ENCODE data around the gene PPM1H. TPM values are rescaled to one million over a fixed set of nuclear protein-coding genes. Genes with fewer than 3 reads are reported as not detected.

PPM1H gene
- total and polyA plus RNA-seq, 2 of the 8 experiments (the other 6 are each of a cell fraction or from before 2014, with no cell fraction given): 16.4 to 36.1 TPM

GRCh38 chr12:62903151-62903550, 31.8 kb downstream of the PPM1H start:
- Histone ChIP-seq H3K36me3 (ENCODE audit: control insufficient read depth in 2 of 4, insufficient read depth in 4 of 4, low read length in 3 of 4) (no peaks in the 10 kb centered on the region), H3K27me3 (replicated peaks in 1 of 4; ENCODE audit: control insufficient read depth in 3 of 4, extremely low read depth in 1 of 4, insufficient read depth in 3 of 4, low read length in 3 of 4) (no peaks in the 10 kb centered on the region), H2BK120ac (replicated peaks; ENCODE audit: low read depth, low read length) (no peak overlapping the region), H2BK15ac (ENCODE audit: low read length) (no peak overlapping the region), H3K4me3 (ENCODE audit: extremely low read depth in 1 of 4, insufficient read depth in 2 of 4, low read depth in 3 of 4, low read length in 4 of 4) (no peak overlapping the region), H2AK5ac (ENCODE audit: low read depth, low read length) (no peak overlapping the region), H2BK12ac (ENCODE audit: low read depth, low read length) (no peak overlapping the region), H4K8ac (ENCODE audit: extremely low read depth, insufficient read depth, low read length) (no peak overlapping the region), H3K79me2 (ENCODE audit: control insufficient read depth in 1 of 2, insufficient read depth in 2 of 2, low read length in 2 of 2) (peaks cover 0 to 20% of the 10 kb centered on the region in 2 experiments; a peak in 2 of 4 replicates), H3K79me1 (ENCODE audit: low read depth, low read length) (peaks cover 2% of the 10 kb centered on the region; the same call in 1 of the 2 replicates), H3K4me2 (ENCODE audit: insufficient read depth in 1 of 2, low read depth in 2 of 2, low read length in 2 of 2) (no peak overlapping the region), H3K27ac (ENCODE audit: low read depth, low read length) (no peak overlapping the region), H3K9me3 (ENCODE audit: insufficient read depth in 2 of 2, low read depth in 1 of 2, low read length in 1 of 2) (no peaks in the 10 kb centered on the region), H4K91ac (replicated peaks; ENCODE audit: insufficient read length, low read length) (no peak overlapping the region), H3K14ac (ENCODE audit: insufficient read length) (no peak overlapping the region), H4K5ac (ENCODE audit: insufficient read length, low read depth, low read length) (no peak overlapping the region), H3K56ac (replicated peaks; ENCODE audit: insufficient read length, low read depth, low read length) (no peak overlapping the region), H2AFZ (ENCODE audit: low read length) (no peak overlapping the region), H2BK20ac (ENCODE audit: low read length) (no peak overlapping the region), H3K4me1 (replicated peaks in 1 of 4; ENCODE audit: control insufficient read depth in 3 of 4, insufficient read depth in 4 of 4, low read length in 3 of 4) (peaks cover 0 to 6% (median 2%) of the 10 kb centered on the region in 4 experiments; a peak in 3 of 7 replicates), H3K23ac (ENCODE audit: insufficient read length) (no peak overlapping the region), H3K23me2 (ENCODE audit: low read depth, low read length) (no peaks in the 10 kb centered on the region), H3K18ac (ENCODE audit: extremely low read depth, low read length) (no peak overlapping the region), H4K20me1 (replicated peaks in 1 of 2; ENCODE audit: control insufficient read depth in 1 of 2, insufficient read depth in 2 of 2, low read length in 2 of 2) (no peaks in the 10 kb centered on the region), H3K9ac (replicated peaks in 1 of 4; ENCODE audit: extremely low read depth in 1 of 4, low read depth in 3 of 4, low read length in 3 of 4) (no peak overlapping the region), H2BK5ac (ENCODE audit: low read depth, low read length) (no peak overlapping the region), H3K4ac (replicated peaks; ENCODE audit: insufficient read length, low read depth, low read length) (no peak overlapping the region)
- ChIA-PET CTCF (ENCODE audit: partially characterized antibody) (interaction anchor here (0.7 kb wide), 1 partner anchor 9 kb away, joined by 3 read pairs; no protein-coding TSS in a partner anchor), POLR2A (ENCODE audit: partially characterized antibody) (interaction anchor here (1.4 to 2.1 kb wide), 2 partner anchors 8 to 22 kb away, joined by 3 to 5 read pairs; no protein-coding TSS in a partner anchor)
- no peak for DNase-seq (ENCODE audit: low read depth in 1 of 2, low spot score in 2 of 2)
- 94% methylated on average over 4 of the region's 4 CpGs; no CpG with 5 or more reads in 1 of the 2 experiments for WGBS, 2 experiments (ENCODE audit: extremely low coverage in 1 of 2, insufficient coverage in 1 of 2, insufficient read length in 1 of 2, insufficient replicate concordance in 2 of 2, low coverage in 1 of 2, low lambda C conversion rate in 2 of 2, missing lambda C conversion rate in 1 of 2)
- no peak for FAIRE-seq
- TF ChIP-seq POLR2AphosphoS5 (IDR thresholded peaks at IDR 0.05; ENCODE audit: low read depth, low read length): no peak
- TF ChIP-seq CHD2 (IDR thresholded peaks at IDR 0.05; ENCODE audit: low read length): no peak
